Heart left ventricle (tissue), 13 donors: ENCODE data around the gene MAPKAP1.

ENCODE experiments used
- CTCF ChIP-seq, 12 donors: fragments of 200-600 bp; sonication (generic) in 4 of 12; IDR thresholded peaks; one replicate each; pipeline versions ENCODE4 v1.5.0 to v1.8.0; 2018 to 2022; ENCODE audit warnings: antibody characterized with exemption in 12 of 12, mild to moderate bottlenecking in 5 of 12
- POLR2A ChIP-seq, 2 donors: fragments of 450-650 bp; IDR thresholded peaks; one replicate each; pipeline ENCODE4 v1.6.1; 2017; ENCODE audit warnings: antibody characterized with exemption in 2 of 2, mild to moderate bottlenecking in 2 of 2, moderate library complexity in 2 of 2
- donor health status: ischemic (EF 13 %, LVEDD 7.1; RV severe dilation, severe dysfunction).
- donor health status: DM: no; HTN: yes; CAD: no.
- donor health status: DM: no; HTN: no; CAD: no.
- donor health status: ischemic (EF 25% LVEDD 6.9; RV normal size, moderate dysfunction).
- donor health status: ischemic (EF 25% LVEDD 5.7; RV mildly dilated, moderate dysfunction).
- donor health status: ischemic (EF 35%, LVEDD 5.7; RV mildly dilated, moderate dysfunction).
- donor health status: nonischemic (EF 11% LVEDD 7.7; RV severe dilation, severe dysfunction).
- donor health status: DM: yes; HTN: yes; CAD: no.
- donor health status: PGD.
- donor health status: ischemic (EF 29% LVEDD 5.4; RV normal size, mild dysfunction).
- donor health status: nonischemic (EF 23%, LVEDD 6.1; RV moderate dilation, normal function).

DNA sequence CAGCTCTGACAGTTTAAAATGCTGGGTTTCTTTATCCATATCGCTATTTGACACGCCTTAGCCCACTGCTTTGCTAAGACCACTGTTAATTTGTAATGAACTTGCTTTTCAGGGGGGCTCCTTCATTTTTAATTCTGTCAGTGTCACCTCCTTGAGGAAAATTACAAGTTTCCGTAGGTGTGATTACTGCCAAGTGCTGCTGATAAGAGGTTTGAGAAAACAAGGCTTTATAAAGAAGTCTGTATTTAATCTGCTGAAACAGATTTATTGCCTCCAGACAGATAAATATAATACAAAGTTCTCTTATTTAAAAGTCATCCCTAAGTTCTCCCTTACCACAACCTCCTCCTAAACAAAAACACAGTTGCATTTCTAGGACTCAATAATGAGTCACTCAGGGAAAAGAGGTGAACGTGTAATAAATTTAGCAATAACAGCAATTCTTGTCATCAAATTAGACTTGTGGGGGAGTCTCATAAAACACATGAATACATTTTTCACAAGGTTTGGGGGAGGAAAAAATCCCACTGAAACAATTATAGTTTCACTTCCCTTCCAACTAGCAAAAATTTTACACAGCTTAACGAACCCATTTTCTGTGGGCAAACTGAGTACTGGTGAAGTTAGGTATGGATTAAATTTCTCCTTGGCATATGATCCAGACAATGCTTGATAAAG, 72.8 kb downstream of the MAPKAP1 start:
- TF ChIP-seq CTCF (IDR thresholded peaks at IDR 0.05) = no peak
- no peak for TF ChIP-seq POLR2A (IDR thresholded peaks at IDR 0.05)
